NCI-H1417 treated with DMSO at 0.1 percent for 48 hours (cell line): Measurements from ENCODE around the gene KCNIP3.

Experiments
- DNase-seq: peaks from one replicate; lab custom pipeline; 2025; lab: John Stamatoyannopoulos, UW

KCNIP3 gene

GRCh38 chr2:95313296-95314131 lies 16.4 kb downstream of the KCNIP3 start:
- DNase-seq: no peak

DNA sequence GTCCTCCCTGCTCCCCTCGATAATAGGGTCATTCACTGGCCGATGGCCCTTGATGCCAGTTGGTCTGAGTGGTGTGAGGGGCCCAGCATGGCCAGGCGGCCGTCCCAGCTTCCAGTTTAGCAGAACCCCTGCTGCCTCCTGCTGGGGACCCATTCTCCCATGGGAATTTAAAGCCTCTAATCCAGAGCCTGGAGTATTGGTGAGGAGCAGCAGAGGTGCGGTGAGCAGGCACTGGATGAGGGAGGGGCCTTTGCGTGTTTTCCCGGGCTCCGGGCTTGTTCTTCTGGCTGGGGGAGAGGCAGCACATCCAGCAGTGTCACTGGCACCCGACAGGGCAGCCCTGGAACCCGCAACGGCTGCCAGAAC lies 17.4 kb downstream of the KCNIP3 start:
- DNase-seq: no peak

DNA sequence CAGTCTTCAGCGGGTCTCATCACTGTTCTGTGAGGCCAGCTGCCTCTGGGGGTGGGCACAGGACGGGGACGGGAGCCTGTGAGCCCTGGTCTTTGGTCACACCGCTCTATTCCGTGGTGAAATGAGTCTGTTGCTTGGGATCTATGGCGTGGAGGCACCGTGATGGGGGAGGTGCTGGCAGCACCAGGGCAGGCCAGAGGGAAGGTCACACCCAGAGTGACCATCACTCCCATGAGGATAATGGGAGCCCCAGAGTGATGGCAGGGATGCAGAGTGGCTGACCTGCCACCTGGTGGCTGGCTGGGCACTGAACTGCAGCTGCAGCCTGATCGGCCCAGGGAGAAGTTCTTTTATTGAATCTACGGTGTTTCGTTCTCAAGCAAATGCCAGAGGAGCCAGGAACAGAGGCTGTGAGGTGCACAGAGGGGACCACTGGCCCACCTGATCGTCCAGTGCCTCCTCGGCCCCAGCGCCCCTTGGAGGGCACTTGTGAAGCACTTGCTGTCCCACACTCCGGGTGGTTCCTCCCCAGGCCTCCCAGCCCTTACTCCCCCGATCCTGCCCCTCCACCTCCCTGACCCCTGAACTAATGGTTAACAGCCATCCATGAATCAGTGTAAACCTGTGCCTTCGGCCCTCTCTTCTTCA lies 17.9 kb downstream of the KCNIP3 start:
- no peak for DNase-seq

DNA sequence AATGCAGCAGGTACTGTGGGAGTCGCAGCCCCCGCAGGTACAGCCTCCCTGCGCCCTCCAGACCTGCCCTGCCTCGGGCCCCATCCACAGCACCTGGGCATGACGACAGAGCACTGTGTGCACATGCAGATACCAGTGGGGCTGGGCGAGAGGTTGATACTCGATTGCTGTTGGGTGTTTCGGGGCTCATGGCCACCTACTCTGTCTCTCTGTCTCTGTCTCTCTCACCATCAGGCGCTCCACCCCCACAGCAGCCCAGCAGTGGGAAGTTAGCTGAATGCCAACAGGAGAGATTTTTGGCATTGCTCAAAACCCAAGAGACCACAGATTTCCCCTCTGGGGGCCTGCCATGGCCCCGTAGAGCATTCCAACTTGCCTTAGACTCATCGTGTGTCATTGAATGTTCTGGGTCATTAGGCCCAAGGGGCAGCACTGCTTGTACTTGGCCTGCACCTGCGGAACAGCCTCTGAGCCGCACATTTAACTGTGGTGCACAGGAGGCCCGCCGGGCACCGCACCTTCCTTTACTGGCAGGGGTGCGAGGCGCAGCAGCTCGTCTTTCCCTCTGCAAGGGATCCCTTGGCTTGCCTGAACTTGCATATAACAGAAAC lies 18.8 kb downstream of the KCNIP3 start:
- DNase-seq: no peak

DNA sequence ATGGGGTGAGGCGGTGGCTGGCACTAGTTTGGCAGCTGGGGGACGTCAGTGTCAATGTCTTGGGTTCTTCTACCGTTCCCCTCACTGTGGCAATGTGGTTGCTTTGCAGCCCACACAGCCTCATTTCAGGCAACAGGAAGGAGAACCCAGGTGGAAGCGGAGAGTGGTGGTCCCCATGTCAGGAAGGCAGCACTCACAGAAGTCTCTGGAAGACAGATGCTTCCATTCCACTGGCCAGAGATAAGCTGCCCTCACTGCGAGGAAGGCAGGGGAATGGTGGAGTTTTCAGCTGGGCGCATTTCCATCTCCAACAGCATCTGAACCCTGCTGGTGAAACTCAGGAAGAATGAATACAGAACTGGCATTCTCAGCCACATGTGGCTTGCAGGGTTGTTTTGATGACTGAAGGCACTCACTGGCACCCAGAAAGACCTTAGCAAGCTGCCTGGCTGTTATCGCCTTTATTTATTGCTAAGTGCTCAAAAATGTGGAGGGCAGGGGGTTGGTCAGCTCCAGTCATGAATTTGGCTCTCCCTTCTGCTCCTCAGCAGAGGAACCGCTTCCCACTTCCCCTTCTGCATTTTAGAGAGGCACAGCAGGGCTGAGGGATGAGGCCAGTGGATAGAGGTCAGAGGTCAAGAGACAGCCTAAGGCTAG lies 19.4 kb downstream of the KCNIP3 start:
- no peak for DNase-seq

DNA sequence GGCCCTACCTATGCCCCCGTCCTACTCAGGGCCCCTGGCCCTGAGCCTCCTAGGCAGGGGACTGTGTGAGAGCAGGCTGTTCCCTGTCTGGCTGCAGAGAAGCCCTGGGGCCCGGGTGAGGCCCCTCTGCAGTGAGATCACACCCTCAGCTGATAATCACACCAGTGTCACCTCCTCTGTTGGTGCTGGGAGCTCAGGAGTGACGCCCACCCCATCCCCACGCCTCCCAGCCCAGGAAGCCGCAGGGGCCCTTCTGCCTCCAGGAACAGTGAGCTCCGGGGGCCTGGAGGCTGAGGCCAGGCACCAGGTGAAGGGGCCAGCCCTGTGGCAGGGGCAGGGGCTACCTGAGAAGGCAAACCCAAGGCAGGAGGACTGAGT lies 20.0 kb downstream of the KCNIP3 start:
- DNase-seq: no peak

- no peak for DNase-seq
Observed at GRCh38 chr2:95317665-95318425, 20.7 kb downstream of the KCNIP3 start.

GRCh38 chr2:95318431-95319220 lies 21.5 kb downstream of the KCNIP3 start:
- DNase-seq: no peak

GRCh38 chr2:95319481-95320343 lies 22.6 kb downstream of the KCNIP3 start:
- no peak for DNase-seq

DNA sequence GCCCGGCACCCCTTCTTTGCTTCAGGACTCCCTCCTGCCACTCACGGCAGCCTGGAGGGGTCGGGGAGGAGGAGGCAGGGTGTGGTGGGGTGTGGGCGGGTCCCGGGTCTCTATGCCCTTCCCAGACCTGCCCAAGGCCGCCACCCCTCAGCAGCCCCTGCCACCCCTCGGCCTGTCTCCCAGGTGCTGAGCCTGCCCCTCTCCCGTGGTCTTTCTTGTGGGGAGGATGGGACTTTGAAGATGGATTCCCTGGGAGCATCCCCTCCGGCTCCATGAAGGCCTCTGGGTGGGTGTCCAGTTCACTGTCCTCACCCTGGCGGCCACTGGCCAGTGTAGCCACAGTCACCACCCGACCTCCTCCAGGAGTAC lies 23.2 kb downstream of the KCNIP3 start:
- no peak for DNase-seq

GRCh38 chr2:95320986-95321767 lies 24.0 kb downstream of the KCNIP3 start:
- no peak for DNase-seq

- no peak for DNase-seq
Observed at GRCh38 chr2:95323347-95324155, 26.4 kb downstream of the KCNIP3 start.

DNA sequence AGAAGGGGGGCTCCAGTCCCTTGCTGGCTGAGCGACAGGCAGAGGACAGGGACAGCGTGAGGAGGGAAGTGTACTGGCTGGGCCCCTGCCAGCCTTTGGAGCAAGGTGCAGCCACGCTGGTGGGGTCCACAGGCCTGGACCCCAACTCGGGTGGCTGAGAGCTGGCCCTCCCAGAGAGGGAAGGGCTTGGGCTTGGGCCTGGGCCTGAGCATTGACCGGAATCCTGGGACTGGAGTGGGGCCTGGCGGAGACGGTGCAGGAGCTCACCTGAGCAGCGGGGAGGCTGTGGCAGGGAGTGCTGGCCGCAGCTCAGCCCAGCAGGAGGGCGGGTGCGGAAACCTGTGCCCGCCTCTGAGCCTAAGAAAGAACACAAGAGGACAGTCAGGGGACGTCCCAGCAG lies 27.9 kb downstream of the KCNIP3 start:
- no peak for DNase-seq

DNA sequence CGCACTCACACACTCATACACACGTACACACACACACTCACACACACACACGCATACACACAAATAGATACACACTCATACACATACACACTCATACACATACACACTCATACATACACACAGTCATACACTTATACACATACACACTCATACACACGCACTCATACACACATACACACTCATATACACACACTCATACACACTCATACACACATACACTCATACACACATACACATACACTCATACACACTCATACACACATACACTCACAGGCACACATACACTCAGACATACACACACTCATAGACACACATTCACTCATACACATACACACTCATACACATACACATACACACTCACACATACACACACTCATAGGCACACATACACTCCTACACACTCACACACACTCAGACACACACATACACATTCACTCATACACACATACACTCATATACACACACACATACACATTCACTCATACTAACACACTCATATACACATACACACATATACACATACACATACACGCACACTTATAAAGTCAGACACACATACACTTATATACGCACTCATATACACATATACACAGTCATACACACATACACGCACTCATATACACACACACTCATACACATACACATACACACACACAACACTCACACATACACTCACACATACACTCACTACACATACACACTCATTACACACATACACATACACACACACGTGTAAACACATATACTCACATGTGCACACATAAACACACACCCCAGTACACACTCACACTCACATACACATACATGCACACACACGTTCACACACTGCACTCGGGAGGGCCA lies 28.7 kb downstream of the KCNIP3 start:
- no peak for DNase-seq

DNA sequence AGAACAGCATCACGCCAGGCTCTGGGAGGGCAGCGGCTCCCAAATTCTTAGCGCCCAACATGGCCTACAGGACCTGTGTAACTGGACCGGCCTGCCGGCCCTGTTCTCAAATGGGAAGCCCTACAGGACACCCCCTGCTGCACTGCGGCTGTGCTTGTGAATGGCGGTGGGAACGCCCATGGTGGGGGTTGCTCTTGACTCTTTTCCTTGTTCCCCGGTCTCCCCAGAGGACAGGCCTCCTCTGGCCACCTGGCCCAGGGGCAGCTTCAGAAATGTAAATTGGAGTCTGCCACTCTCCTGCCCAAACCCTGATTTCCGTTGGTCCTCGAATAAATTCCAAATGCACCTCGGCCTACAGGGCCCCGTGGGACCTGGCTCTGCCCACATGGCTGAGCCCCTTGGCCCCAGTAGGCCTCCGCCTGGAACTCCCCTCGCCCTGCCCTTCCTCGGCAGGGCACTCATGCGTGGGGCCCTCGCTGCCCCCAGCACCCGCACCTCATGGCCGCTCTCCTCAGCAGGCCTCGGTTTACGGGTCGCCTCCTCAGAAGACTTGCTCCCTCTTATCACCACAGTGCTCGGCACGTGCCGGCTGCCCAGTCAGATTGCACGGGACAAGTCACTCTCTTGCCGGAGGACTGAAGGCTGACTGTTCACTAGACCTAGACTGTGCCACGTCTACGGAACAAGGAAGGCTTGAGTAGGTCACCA lies 29.4 kb downstream of the KCNIP3 start:
- no peak for DNase-seq

- no peak for DNase-seq
Observed at GRCh38 chr2:95327861-95328260, 30.7 kb downstream of the KCNIP3 start.
